HUES6 (cell line): ENCODE data around the gene IFFO2.
"Not testable (repeated sequence)": the region's sequence is repeated elsewhere in the genome, so short reads cannot be mapped to it uniquely, and the experiment has no call there.

Source experiments
- H3K27ac ChIP-seq: 2 replicates; pipeline ENCODE4 v1.7.0; 2013; ENCODE audit warnings: low read depth, mild to moderate bottlenecking, low read length, inconsistent platforms
- H3K27me3 ChIP-seq: 2 replicates; pipeline ENCODE4 v1.6.1; 2013; ENCODE audit warnings: low read length; ENCODE audit not compliant: control insufficient read depth, insufficient read depth
- H3K36me3 ChIP-seq: 2 replicates; pipeline ENCODE4 v1.6.1; 2013; ENCODE audit warnings: low read length; ENCODE audit not compliant: control insufficient read depth, insufficient read depth
- H3K4me1 ChIP-seq: 2 replicates; pipeline ENCODE4 v1.6.1; 2013; ENCODE audit warnings: low read length; ENCODE audit not compliant: control insufficient read depth, insufficient read depth
- H3K4me3 ChIP-seq: 2 replicates; pipeline ENCODE4 v1.5.1; 2013; ENCODE audit warnings: low read depth, low read length
- H3K9ac ChIP-seq: one replicate; pipeline ENCODE4 v1.6.1; 2013; ENCODE audit warnings: mild to moderate bottlenecking, low read length
- H3K9me3 ChIP-seq: 2 replicates; pipeline ENCODE4 v1.6.1; 2013; ENCODE audit warnings: low read depth, low read length; ENCODE audit not compliant: control insufficient read depth, insufficient read depth

The IFFO2 gene

GRCh38 chr1:18901147-18901951 is 55.1 kb downstream of the IFFO2 start:
- Histone ChIP-seq H3K4me3 (peak overlapping the region; percentile 98), H3K36me3 (peaks cover 4% of the 10 kb centered on the region; the same call in 1 of the 2 replicates), H3K9me3 (no peaks in the 10 kb centered on the region), H3K27ac (no peak overlapping the region), H3K4me1 (peaks cover 10% of the 10 kb centered on the region), H3K27me3 (peaks cover 8% of the 10 kb centered on the region; the same call in 1 of the 2 replicates), H3K9ac (no peak overlapping the region)

GRCh38 chr1:18900303-18900841 is 56.1 kb downstream of the IFFO2 start:
- Histone ChIP-seq H3K9ac (no peak overlapping the region), H3K27ac (no peak overlapping the region), H3K4me3 (no peak overlapping the region)

GRCh38 chr1:18899363-18900049 is 57.0 kb downstream of the IFFO2 start:
- H3K9ac ChIP-seq, result no peak overlapping the region
- no peaks in the 10 kb centered on the region for H3K9me3 ChIP-seq
- H3K27me3 ChIP-seq, result peaks cover 8% of the 10 kb centered on the region; the same call in 1 of the 2 replicates
- no peak overlapping the region for H3K4me3 ChIP-seq
- H3K27ac ChIP-seq, result no peak overlapping the region
- H3K4me1 ChIP-seq, result peaks cover 10% of the 10 kb centered on the region
- H3K36me3 ChIP-seq, result peaks cover 4% of the 10 kb centered on the region; the same call in 1 of the 2 replicates

More at GRCh38 chr1:18900303-18900841, 56.1 kb downstream of the IFFO2 start:
- Histone ChIP-seq H3K9me3 (no peaks in the 10 kb centered on the region), H3K27me3 (peaks cover 8% of the 10 kb centered on the region; the same call in 1 of the 2 replicates), H3K4me1 (peaks cover 10% of the 10 kb centered on the region), H3K36me3 (peaks cover 4% of the 10 kb centered on the region; the same call in 1 of the 2 replicates)

DNA sequence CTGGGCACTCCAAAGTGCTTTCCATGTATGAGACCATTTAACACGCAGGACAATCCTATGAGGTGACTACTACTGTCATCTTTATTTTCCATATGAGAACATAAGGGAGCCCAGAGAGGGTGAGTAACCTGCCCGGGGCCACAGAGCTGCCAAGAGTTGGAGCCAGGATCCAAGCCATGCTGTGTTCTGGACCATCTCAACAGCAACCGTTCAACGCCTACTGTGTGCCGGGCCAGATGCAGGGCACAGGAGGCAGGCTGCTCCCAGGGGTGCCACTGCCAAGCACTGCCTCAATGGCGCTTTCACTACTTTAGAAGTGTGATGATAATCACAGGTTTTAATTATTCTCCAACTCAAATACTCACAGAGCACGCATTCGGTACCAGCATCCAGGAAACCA is 57.9 kb downstream of the IFFO2 start:
- peaks cover 8% of the 10 kb centered on the region; the same call in 1 of the 2 replicates for H3K27me3 ChIP-seq
- no peak overlapping the region for H3K4me3 ChIP-seq
- H3K9me3 ChIP-seq, result no peaks in the 10 kb centered on the region
- no peak overlapping the region for H3K9ac ChIP-seq
- H3K4me1 ChIP-seq, result peaks cover 10% of the 10 kb centered on the region
- no peak overlapping the region for H3K27ac ChIP-seq
- peaks cover 4% of the 10 kb centered on the region; the same call in 1 of the 2 replicates for H3K36me3 ChIP-seq

DNA sequence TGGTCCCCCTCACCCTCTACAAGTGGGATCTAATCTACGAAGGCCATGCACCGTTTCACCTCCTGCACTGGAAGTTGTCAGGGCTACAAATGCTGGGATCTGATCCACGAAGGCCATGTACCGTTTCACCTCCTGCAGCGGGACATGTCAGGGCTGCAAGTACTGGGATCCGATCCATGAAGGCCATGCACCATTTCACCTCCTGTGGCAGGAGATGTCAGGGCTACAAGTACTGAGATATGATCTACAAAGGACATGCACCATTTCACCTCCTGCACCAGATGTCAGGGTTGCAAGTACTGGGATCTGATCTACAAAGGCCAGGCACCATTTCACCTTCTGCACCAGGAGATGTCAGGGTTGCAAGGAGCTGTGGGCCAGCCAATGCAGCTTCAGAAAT is 61.2 kb downstream of the IFFO2 start:
- H3K27ac ChIP-seq, result no peak overlapping the region
- no peaks in the 10 kb centered on the region for H3K27me3 ChIP-seq
- no peaks in the 10 kb centered on the region for H3K4me1 ChIP-seq
- H3K9ac ChIP-seq, result no peak overlapping the region
- H3K36me3 ChIP-seq, result peaks cover 4% of the 10 kb centered on the region; the same call in 1 of the 2 replicates
- H3K4me3 ChIP-seq, result no peak overlapping the region
- H3K9me3 ChIP-seq, result no peaks in the 10 kb centered on the region

GRCh38 chr1:18893120-18893519 is 63.4 kb downstream of the IFFO2 start:
- Histone ChIP-seq H3K9me3 (no peaks in the 10 kb centered on the region), H3K27me3 (no peaks in the 10 kb centered on the region), H3K36me3 (peaks cover 6% of the 10 kb centered on the region; the same call in 1 of the 2 replicates), H3K27ac (no peak overlapping the region), H3K4me1 (no peaks in the 10 kb centered on the region), H3K9ac (no peak overlapping the region), H3K4me3 (no peak overlapping the region)

DNA sequence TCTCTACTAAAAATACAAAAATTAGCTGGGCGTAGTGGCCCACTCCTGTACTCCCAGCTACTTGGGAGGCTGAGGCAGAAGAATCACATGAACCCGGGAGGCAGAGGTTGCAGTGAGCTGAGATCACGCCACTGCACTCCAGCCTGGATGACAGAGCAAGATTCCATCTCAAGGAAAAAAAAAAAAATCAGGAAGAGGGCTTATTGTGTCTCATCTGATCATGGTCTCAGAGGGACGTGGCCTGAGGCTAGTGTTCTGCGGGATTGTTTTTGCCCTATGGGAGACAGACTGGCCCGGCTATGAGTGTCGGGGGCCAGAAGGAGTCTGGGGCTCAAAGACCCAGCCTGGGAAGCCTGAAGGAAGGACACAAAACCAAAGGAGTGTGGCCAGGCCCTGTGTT is 64.6 kb downstream of the IFFO2 start:
- H3K4me3 ChIP-seq, H3K36me3 ChIP-seq, H3K27me3 ChIP-seq, H3K9me3 ChIP-seq, H3K9ac ChIP-seq, H3K4me1 ChIP-seq, H3K27ac ChIP-seq: not testable (repeated sequence)

DNA sequence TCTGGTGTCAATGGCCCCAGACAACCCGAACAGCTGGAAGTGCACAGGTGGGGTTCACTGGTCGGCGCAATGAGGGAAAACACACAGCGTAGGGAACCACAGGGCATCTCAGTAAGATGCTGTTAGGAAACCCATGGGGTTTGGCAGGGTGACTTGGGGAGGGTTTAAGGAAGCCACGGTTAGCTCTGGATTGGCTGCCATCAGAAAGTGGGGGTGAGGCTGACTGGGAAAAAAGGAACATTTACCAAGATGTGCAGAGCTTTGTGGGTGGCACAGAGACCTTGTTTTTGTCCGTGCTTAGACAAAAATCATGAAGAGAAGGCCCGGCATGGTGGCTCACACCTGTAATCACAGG is 65.1 kb downstream of the IFFO2 start:
- H3K4me3 ChIP-seq, result no peak overlapping the region
- no peaks in the 10 kb centered on the region for H3K9me3 ChIP-seq
- H3K27ac ChIP-seq, result no peak overlapping the region
- no peak overlapping the region for H3K9ac ChIP-seq
- no peaks in the 10 kb centered on the region for H3K27me3 ChIP-seq
- H3K4me1 ChIP-seq, result no peaks in the 10 kb centered on the region
- H3K36me3 ChIP-seq, result peaks cover 5% of the 10 kb centered on the region; the same call in 1 of the 2 replicates

- no peak overlapping the region for H3K9ac ChIP-seq
- no peaks in the 10 kb centered on the region for H3K4me1 ChIP-seq
- H3K27ac ChIP-seq, result no peak overlapping the region
Measured at GRCh38 chr1:18890706-18891425, 65.6 kb downstream of the IFFO2 start.

GRCh38 chr1:18886003-18886335 is 70.5 kb downstream of the IFFO2 start:
- Histone ChIP-seq H3K9me3 (no peaks in the 10 kb centered on the region), H3K4me1 (no peaks in the 10 kb centered on the region), H3K27me3 (no peaks in the 10 kb centered on the region), H3K27ac (no peak overlapping the region), H3K36me3 (peaks cover 25% of the 10 kb centered on the region; the same call in 1 of the 2 replicates), H3K4me3 (no peak overlapping the region), H3K9ac (no peak overlapping the region)

More at GRCh38 chr1:18890706-18891425, 65.6 kb downstream of the IFFO2 start:
- peaks cover 8% of the 10 kb centered on the region; the same call in 1 of the 2 replicates for H3K36me3 ChIP-seq
- H3K4me3 ChIP-seq, result no peak overlapping the region
- H3K9me3 ChIP-seq, result no peaks in the 10 kb centered on the region
- H3K27me3 ChIP-seq, result no peaks in the 10 kb centered on the region
